Measurements from ENCODE around the gene FRMD8.

GRCh38 chr11:65355776-65356393, 30.6 kb upstream of the FRMD8 start:
- TF ChIP-seq, protein P1, sequence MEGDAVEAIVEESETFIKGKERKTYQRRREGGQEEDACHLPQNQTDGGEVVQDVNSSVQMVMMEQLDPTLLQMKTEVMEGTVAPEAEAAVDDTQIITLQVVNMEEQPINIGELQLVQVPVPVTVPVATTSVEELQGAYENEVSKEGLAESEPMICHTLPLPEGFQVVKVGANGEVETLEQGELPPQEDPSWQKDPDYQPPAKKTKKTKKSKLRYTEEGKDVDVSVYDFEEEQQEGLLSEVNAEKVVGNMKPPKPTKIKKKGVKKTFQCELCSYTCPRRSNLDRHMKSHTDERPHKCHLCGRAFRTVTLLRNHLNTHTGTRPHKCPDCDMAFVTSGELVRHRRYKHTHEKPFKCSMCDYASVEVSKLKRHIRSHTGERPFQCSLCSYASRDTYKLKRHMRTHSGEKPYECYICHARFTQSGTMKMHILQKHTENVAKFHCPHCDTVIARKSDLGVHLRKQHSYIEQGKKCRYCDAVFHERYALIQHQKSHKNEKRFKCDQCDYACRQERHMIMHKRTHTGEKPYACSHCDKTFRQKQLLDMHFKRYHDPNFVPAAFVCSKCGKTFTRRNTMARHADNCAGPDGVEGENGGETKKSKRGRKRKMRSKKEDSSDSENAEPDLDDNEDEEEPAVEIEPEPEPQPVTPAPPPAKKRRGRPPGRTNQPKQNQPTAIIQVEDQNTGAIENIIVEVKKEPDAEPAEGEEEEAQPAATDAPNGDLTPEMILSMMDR (IDR thresholded peaks at IDR 0.05; ENCODE audit: low read length) = no peak
- TF ChIP-seq EZH2 (IDR thresholded peaks at IDR 0.05; ENCODE audit: borderline replicate concordance, low read length) = no peak

All from OCI-LY1 (cell line).